Caco-2 (cell line): ENCODE data around the gene QRICH1. TPM values are rescaled to one million over a fixed set of nuclear protein-coding genes. Genes with fewer than 3 reads are reported as not detected.

Experiments used
- BruUV-seq: library from RNA; stranded (reverse); fragments of 400-500 nt; replicated peaks from 2 replicates; lab custom pipeline; 2021; lab: Mats Ljungman, UMichigan
- CTCF ChIA-PET: fragments of 300-600 bp; sonication (Branson Sonifier 250); formaldehyde crosslinking; loops from one replicate; lab custom pipeline; 2022; ENCODE audit warnings: antibody characterized with exemption; lab: Charles Lee
- POLR2A ChIA-PET: fragments of 300-600 bp; sonication (Branson Sonifier 250); formaldehyde crosslinking; loops from one replicate; lab custom pipeline; 2022; ENCODE audit warnings: antibody characterized with exemption; lab: Charles Lee
- DNase-seq, 2 experiments: peaks; one replicate each; pipeline versions ENCODE4 v3.0.0 to v3.0.0-alpha.2; 2020 to 2022
- H3K27me3 ChIP-seq: replicated peaks from 2 replicates; pipeline ENCODE4 v1.6.0; 2011; ENCODE audit warnings: low read length; ENCODE audit not compliant: control insufficient read depth, insufficient read depth
- H3K36me3 ChIP-seq: 2 replicates; pipeline ENCODE4 v1.5.1; 2011; ENCODE audit warnings: low read length; ENCODE audit not compliant: control insufficient read depth, insufficient read depth
- H3K4me1 ChIP-seq: fragments of 250-450 bp; sonication (Bioruptor Pico); 2 replicates; pipeline ENCODE4 v1.5.1; 2020; ENCODE audit warnings: mild to moderate bottlenecking
- H3K4me3 ChIP-seq: 2 replicates; pipeline ENCODE4 v1.5.1; 2011; ENCODE audit warnings: low read depth, mild to moderate bottlenecking, control low read depth, low read length
- H3K9me3 ChIP-seq: fragments of 250-450 bp; sonication (Bioruptor Pico); 2 replicates; pipeline ENCODE4 v1.5.1; 2020; ENCODE audit warnings: mild to moderate bottlenecking, moderate library complexity
- H3K27ac Mint-ChIP-seq: one replicate; pipeline ENCODE4 v1.8.0; 2022; ENCODE audit warnings: mixed read lengths; ENCODE audit not compliant: unreplicated experiment
- H3K27me3 Mint-ChIP-seq: one replicate; pipeline ENCODE4 v1.8.0; 2022; ENCODE audit warnings: mixed read lengths; ENCODE audit not compliant: insufficient read depth, unreplicated experiment
- H3K36me3 Mint-ChIP-seq: one replicate; pipeline ENCODE4 v1.8.0; 2022; ENCODE audit warnings: mild to moderate bottlenecking, mixed read lengths; ENCODE audit not compliant: insufficient read depth, unreplicated experiment
- H3K4me1 Mint-ChIP-seq: one replicate; pipeline ENCODE4 v1.8.0; 2022; ENCODE audit warnings: low read depth, mixed read lengths; ENCODE audit not compliant: unreplicated experiment
- H3K4me3 Mint-ChIP-seq: one replicate; pipeline ENCODE4 v1.8.0; 2022; ENCODE audit warnings: mild to moderate bottlenecking, moderate library complexity, mixed read lengths; ENCODE audit not compliant: unreplicated experiment
- H3K9me3 Mint-ChIP-seq: one replicate; pipeline ENCODE4 v1.8.0; 2022; ENCODE audit warnings: mixed read lengths; ENCODE audit not compliant: unreplicated experiment
- CTCF ChIP-seq, 2 experiments: fragments of 200-600 bp in 1 of 2; IDR thresholded peaks; 1 replicate in 1 of 2; 2 replicates in 1 of 2; pipeline versions ENCODE4 v1.5.1 to v1.8.0; 2011 to 2022; ENCODE audit warnings: antibody characterized with exemption in 1 of 2, control low read depth in 1 of 2, inconsistent platforms in 1 of 2, low read depth in 1 of 2, low read length in 1 of 2, mild to moderate bottlenecking in 1 of 2, moderate library complexity in 1 of 2; ENCODE audit not compliant: insufficient read depth in 1 of 2, severe bottlenecking in 1 of 2, unreplicated experiment in 1 of 2
- intact Hi-C: fragments of 100-400 bp; cut with micrococcal nuclease; formaldehyde crosslinking; loops from one replicate; pipeline ENCODE4 v1.10.0; 2022; ENCODE audit not compliant: unreplicated experiment
- total RNA-seq: library from RNA; stranded (reverse); gene quantifications from 2 replicates; pipeline ENCODE4 v1.2.3, GENCODE V29; 2022

QRICH1 gene
- total RNA-seq, 1 experiment from 2014 or later, result 119 TPM

DNA sequence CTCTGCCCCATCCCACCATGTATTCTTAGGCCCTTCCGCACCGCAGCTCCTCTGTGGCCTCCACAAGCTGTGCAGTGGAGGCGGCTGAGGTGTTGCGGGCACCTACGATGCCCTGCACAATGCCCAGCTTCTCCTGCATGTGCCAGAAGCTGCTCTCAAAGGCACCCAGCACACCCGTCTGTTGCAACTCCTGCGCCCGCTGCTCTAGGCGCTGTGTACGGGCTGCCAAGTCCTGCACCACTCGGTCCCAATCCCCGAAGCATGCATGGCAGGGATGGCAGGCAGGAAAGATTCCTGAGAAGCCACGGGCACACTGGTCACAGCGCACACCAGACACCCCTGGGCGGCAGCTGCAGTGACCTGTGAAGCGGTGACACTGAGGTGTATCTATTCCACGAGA is 29.8 kb upstream of the QRICH1 start:
- no peak for DNase-seq
- H3K36me3 Mint-ChIP-seq, result peaks cover 23% of the 10 kb centered on the region
- Histone ChIP-seq H3K27me3 (no peaks in the 10 kb centered on the region), H3K36me3 (peaks cover 2% of the 10 kb centered on the region; the same call in 1 of the 2 replicates), H3K9me3 (no peaks in the 10 kb centered on the region), H3K4me1 (peaks cover 9% of the 10 kb centered on the region; the same call in 1 of the 2 replicates), H3K4me3 (no peak overlapping the region)
- H3K27me3 Mint-ChIP-seq, result no peaks in the 10 kb centered on the region
- POLR2A ChIA-PET, result no interaction called here
- no peak overlapping the region for H3K27ac Mint-ChIP-seq
- BruUV-seq, result no TSS peak
- H3K4me3 Mint-ChIP-seq, result no peak overlapping the region
- H3K4me1 Mint-ChIP-seq, result no peaks in the 10 kb centered on the region
- no peak for TF ChIP-seq CTCF (IDR thresholded peaks at IDR 0.05; ENCODE audit: insufficient read depth in 1 of 2, low read depth in 1 of 2, low read length in 1 of 2, severe bottlenecking in 1 of 2, unreplicated experiment in 1 of 2)
- CTCF ChIA-PET, result no interaction called here
- intact Hi-C loops, result no loop called here
- no peaks in the 10 kb centered on the region for H3K9me3 Mint-ChIP-seq

GRCh38 chr3:49122886-49123545 is 29.1 kb upstream of the QRICH1 start:
- no peak overlapping the region for H3K4me3 ChIP-seq
- BruUV-seq, result no TSS peak
- no peak for DNase-seq
- Mint-ChIP-seq H3K4me1 (no peaks in the 10 kb centered on the region), H3K4me3 (no peak overlapping the region), H3K9me3 (no peaks in the 10 kb centered on the region), H3K36me3 (peaks cover 26% of the 10 kb centered on the region), H3K27ac (no peak overlapping the region), H3K27me3 (no peaks in the 10 kb centered on the region)
- ChIA-PET CTCF (no interaction called here), POLR2A (no interaction called here)
- no peaks in the 10 kb centered on the region for H3K27me3 ChIP-seq
- intact Hi-C loops, result no loop called here
- no peaks in the 10 kb centered on the region for H3K9me3 ChIP-seq
- no peak for TF ChIP-seq CTCF (IDR thresholded peaks at IDR 0.05; ENCODE audit: insufficient read depth in 1 of 2, low read depth in 1 of 2, low read length in 1 of 2, severe bottlenecking in 1 of 2, unreplicated experiment in 1 of 2)
- H3K36me3 ChIP-seq, result peaks cover 2% of the 10 kb centered on the region; the same call in 1 of the 2 replicates
- peaks cover 9% of the 10 kb centered on the region; the same call in 1 of the 2 replicates for H3K4me1 ChIP-seq

- peaks cover 31% of the 10 kb centered on the region for H3K36me3 Mint-ChIP-seq
- ChIA-PET CTCF (no interaction called here), POLR2A (no interaction called here)
- no TSS peak for BruUV-seq
- intact Hi-C loops, result no loop called here
- no peak overlapping the region for H3K27ac Mint-ChIP-seq
- no peaks in the 10 kb centered on the region for H3K4me1 Mint-ChIP-seq
- H3K4me3 ChIP-seq, result no peak overlapping the region
- TF ChIP-seq CTCF (IDR thresholded peaks at IDR 0.05; ENCODE audit: insufficient read depth in 1 of 2, low read depth in 1 of 2, low read length in 1 of 2, severe bottlenecking in 1 of 2, unreplicated experiment in 1 of 2), result no peak
- no peaks in the 10 kb centered on the region for H3K27me3 Mint-ChIP-seq
- no peaks in the 10 kb centered on the region for H3K9me3 Mint-ChIP-seq
- DNase-seq, result no peak
- no peak overlapping the region for H3K4me3 Mint-ChIP-seq
- H3K27me3 ChIP-seq, result no peaks in the 10 kb centered on the region
- H3K36me3 ChIP-seq, result peaks cover 5% of the 10 kb centered on the region
- no peaks in the 10 kb centered on the region for H3K9me3 ChIP-seq
- peaks cover 9% of the 10 kb centered on the region; the same call in 1 of the 2 replicates for H3K4me1 ChIP-seq
These were observed 28.6 kb upstream of the QRICH1 start for GRCh38 chr3:49122451-49122850.
